OCI-LY1 (cell line): ENCODE results near the gene ACAN.

Experiments used
- H2AFZ ChIP-seq: fragments of 200-600 bp; sonication (generic), shearing (Covaris generic); 2 replicates; pipeline ENCODE4 v1.6.0; 2014; ENCODE audit warnings: antibody characterized with exemption, mild to moderate bottlenecking, low read length
- H3F3A ChIP-seq: fragments of 200-600 bp; sonication (generic), shearing (Covaris generic); 2 replicates; pipeline ENCODE4 v1.6.0; 2014; ENCODE audit warnings: mild to moderate bottlenecking, antibody characterized with exemption, low read length, moderate library complexity; ENCODE audit not compliant: insufficient read depth
- H3K27ac ChIP-seq: fragments of 200-600 bp; sonication (generic); 2 replicates; pipeline ENCODE4 v1.5.1; 2014; ENCODE audit warnings: low read length, mixed run types, mild to moderate bottlenecking, low read depth; ENCODE audit not compliant: poor library complexity, severe bottlenecking
- H3K27me3 ChIP-seq: fragments of 200-600 bp; sonication (generic); 2 replicates; pipeline ENCODE4 v1.6.0; 2014; ENCODE audit warnings: antibody characterized with exemption, mild to moderate bottlenecking, low read length, moderate library complexity; ENCODE audit not compliant: insufficient read depth
- H3K36me3 ChIP-seq: fragments of 200-600 bp; sonication (generic); 2 replicates; pipeline ENCODE4 v1.6.1; 2014; ENCODE audit warnings: mild to moderate bottlenecking, antibody characterized with exemption, low read length, moderate library complexity, mixed read lengths; ENCODE audit not compliant: insufficient read depth
- H3K4me1 ChIP-seq: fragments of 200-600 bp; sonication (generic); 2 replicates; pipeline ENCODE4 v1.5.1; 2014; ENCODE audit warnings: mild to moderate bottlenecking, low read length, moderate library complexity; ENCODE audit not compliant: insufficient read depth, severe bottlenecking
- H3K4me2 ChIP-seq: fragments of 200-600 bp; sonication (generic), shearing (Covaris generic); 2 replicates; pipeline ENCODE4 v1.6.1; 2014; ENCODE audit warnings: low read length
- H3K4me3 ChIP-seq: fragments of 200-600 bp; sonication (generic); 2 replicates; pipeline ENCODE4 v1.5.1; 2014; ENCODE audit warnings: low read length, low read depth, mild to moderate bottlenecking, mixed read lengths; ENCODE audit not compliant: poor library complexity, severe bottlenecking
- H3K79me2 ChIP-seq: fragments of 200-600 bp; shearing (Covaris generic); 2 replicates; pipeline ENCODE4 v1.6.1; 2016; ENCODE audit warnings: mixed run types, low read length, mixed read lengths; ENCODE audit not compliant: insufficient read depth
- H3K9ac ChIP-seq: fragments of 200-600 bp; sonication (generic), shearing (Covaris generic); 2 replicates; pipeline ENCODE4 v1.6.1; 2014; ENCODE audit warnings: mild to moderate bottlenecking, low read length, mixed read lengths
- H3K9me2 ChIP-seq: fragments of 200-600 bp; sonication (generic), shearing (Covaris generic); 2 replicates; pipeline ENCODE4 v1.6.1; 2014; ENCODE audit warnings: low read depth, mild to moderate bottlenecking, low read length, mixed read lengths
- H3K9me3 ChIP-seq: fragments of 200-600 bp; shearing (Covaris generic); 2 replicates; pipeline ENCODE4 v1.6.1; 2014; ENCODE audit warnings: low read length, mixed read lengths
- H4K20me1 ChIP-seq: fragments of 200-600 bp; sonication (generic), shearing (Covaris generic); 2 replicates; pipeline ENCODE4 v1.6.0; 2016; ENCODE audit warnings: mild to moderate bottlenecking, low read length; ENCODE audit not compliant: insufficient read depth
- CTCF ChIP-seq: fragments of 200-600 bp; sonication (generic), shearing (Covaris generic); IDR thresholded peaks from 2 replicates; pipeline ENCODE4 v1.5.1; 2017; ENCODE audit warnings: mild to moderate bottlenecking, antibody characterized with exemption, low read length, moderate library complexity, mixed read lengths
- EZH2 ChIP-seq: fragments of 200-600 bp; sonication (generic), shearing (Covaris generic); IDR thresholded peaks from 2 replicates; pipeline ENCODE4 v1.8.0; 2017; ENCODE audit warnings: borderline replicate concordance, mixed run types, mild to moderate bottlenecking, antibody characterized with exemption, low read length, moderate library complexity, mixed read lengths

The ACAN gene

GRCh38 chr15:88797663-88798339, 5.4 kb upstream of the ACAN start:
- H3K4me1 ChIP-seq: no peaks in the 10 kb centered on the region
- no peaks in the 10 kb centered on the region for H4K20me1 ChIP-seq
- H3K4me3 ChIP-seq: no peak overlapping the region
- no peak overlapping the region for H3K27ac ChIP-seq
- H2AFZ ChIP-seq: no peak overlapping the region
- no peaks in the 10 kb centered on the region for H3F3A ChIP-seq
- H3K4me2 ChIP-seq: no peak overlapping the region
- no peak overlapping the region for H3K9ac ChIP-seq
- TF ChIP-seq EZH2 (no peak), CTCF (no peak)
- H3K9me2 ChIP-seq: no peaks in the 10 kb centered on the region
- H3K27me3 ChIP-seq: no peaks in the 10 kb centered on the region
- no peaks in the 10 kb centered on the region for H3K36me3 ChIP-seq
- H3K79me2 ChIP-seq: no peaks in the 10 kb centered on the region
- no peaks in the 10 kb centered on the region for H3K9me3 ChIP-seq

GRCh38 chr15:88799341-88799740, 3.9 kb upstream of the ACAN start:
- H3K79me2 ChIP-seq: no peaks in the 10 kb centered on the region
- H3K4me2 ChIP-seq: no peak overlapping the region
- no peaks in the 10 kb centered on the region for H3K36me3 ChIP-seq
- H3K4me3 ChIP-seq: no peak overlapping the region
- H2AFZ ChIP-seq: no peak overlapping the region
- H3K27ac ChIP-seq: no peak overlapping the region
- H3K9me2 ChIP-seq: no peaks in the 10 kb centered on the region
- TF ChIP-seq CTCF: no peak
- no peak for TF ChIP-seq EZH2
- H3F3A ChIP-seq: no peaks in the 10 kb centered on the region
- no peak overlapping the region for H3K9ac ChIP-seq
- no peaks in the 10 kb centered on the region for H4K20me1 ChIP-seq
- no peaks in the 10 kb centered on the region for H3K4me1 ChIP-seq
- H3K27me3 ChIP-seq: no peaks in the 10 kb centered on the region
- no peaks in the 10 kb centered on the region for H3K9me3 ChIP-seq

GRCh38 chr15:88800026-88800425, 3.2 kb upstream of the ACAN start:
- Histone ChIP-seq H3F3A (no peaks in the 10 kb centered on the region), H4K20me1 (no peaks in the 10 kb centered on the region), H3K27me3 (no peaks in the 10 kb centered on the region), H3K36me3 (no peaks in the 10 kb centered on the region), H3K4me2 (no peak overlapping the region), H3K79me2 (no peaks in the 10 kb centered on the region), H3K4me3 (no peak overlapping the region), H3K9me2 (no peaks in the 10 kb centered on the region), H3K9me3 (no peaks in the 10 kb centered on the region), H3K27ac (no peak overlapping the region), H2AFZ (no peak overlapping the region), H3K9ac (no peak overlapping the region), H3K4me1 (no peaks in the 10 kb centered on the region)
- no peak for TF ChIP-seq CTCF
- TF ChIP-seq EZH2: no peak
